NT2/D1 (cell line): ENCODE measurements around the gene AIDA.

Source experiments
- YY1 ChIP-seq: IDR thresholded peaks from 2 replicates; pipeline ENCODE4 v1.6.1; 2011; ENCODE audit not compliant: insufficient read length, insufficient read depth
- ZNF274 ChIP-seq: IDR thresholded peaks from 2 replicates; pipeline ENCODE4 v1.6.1; 2011; ENCODE audit warnings: mild to moderate bottlenecking, low read depth, low read length

GRCh38 chr1:222663431-222663934 lies 48.8 kb downstream of the AIDA start:
- TF ChIP-seq ZNF274 (no peak), YY1 (no peak)
